GM18519 (cell line): ENCODE data around the gene WWC2.

ENCODE experiments used
- ATAC-seq: cut with Tn5 transposase; IDR thresholded peaks from one replicate; pipeline ENCODE4 v1.9.1; 2021; ENCODE audit warnings: mild to moderate bottlenecking, moderate library complexity; ENCODE audit not compliant: unreplicated experiment, low FRiP score

Gene WWC2

GRCh38 chr4:183344523-183345255 is 245.6 kb downstream of the WWC2 start:
- ATAC-seq: no peak

GRCh38 chr4:183345261-183345660 is 246.2 kb downstream of the WWC2 start:
- ATAC-seq: no peak

- ATAC-seq: no peak
These were observed 248.1 kb downstream of the WWC2 start for GRCh38 chr4:183347146-183347545.

- ATAC-seq: no peak
These were observed 248.5 kb downstream of the WWC2 start for GRCh38 chr4:183347566-183347965.

DNA sequence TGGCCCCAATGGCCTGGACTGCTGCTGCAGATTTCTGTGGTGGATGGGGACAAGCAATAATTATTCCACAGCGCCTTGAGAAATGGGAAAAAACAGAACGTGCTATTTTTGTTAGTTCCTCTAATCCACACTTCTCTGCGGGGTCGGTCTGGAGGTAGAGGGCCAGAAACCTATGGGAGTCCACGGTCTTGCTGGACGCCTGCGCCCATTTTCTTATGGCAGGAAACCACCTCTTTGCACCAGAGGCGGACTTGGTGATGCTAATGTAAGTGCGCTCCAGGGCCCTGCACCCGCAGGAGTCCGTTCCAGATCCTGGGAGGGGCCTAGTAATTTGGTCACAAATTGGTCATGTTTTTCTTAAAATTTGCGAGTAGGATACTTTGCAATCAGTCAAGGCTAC is 249.1 kb downstream of the WWC2 start:
- ATAC-seq: no peak

DNA sequence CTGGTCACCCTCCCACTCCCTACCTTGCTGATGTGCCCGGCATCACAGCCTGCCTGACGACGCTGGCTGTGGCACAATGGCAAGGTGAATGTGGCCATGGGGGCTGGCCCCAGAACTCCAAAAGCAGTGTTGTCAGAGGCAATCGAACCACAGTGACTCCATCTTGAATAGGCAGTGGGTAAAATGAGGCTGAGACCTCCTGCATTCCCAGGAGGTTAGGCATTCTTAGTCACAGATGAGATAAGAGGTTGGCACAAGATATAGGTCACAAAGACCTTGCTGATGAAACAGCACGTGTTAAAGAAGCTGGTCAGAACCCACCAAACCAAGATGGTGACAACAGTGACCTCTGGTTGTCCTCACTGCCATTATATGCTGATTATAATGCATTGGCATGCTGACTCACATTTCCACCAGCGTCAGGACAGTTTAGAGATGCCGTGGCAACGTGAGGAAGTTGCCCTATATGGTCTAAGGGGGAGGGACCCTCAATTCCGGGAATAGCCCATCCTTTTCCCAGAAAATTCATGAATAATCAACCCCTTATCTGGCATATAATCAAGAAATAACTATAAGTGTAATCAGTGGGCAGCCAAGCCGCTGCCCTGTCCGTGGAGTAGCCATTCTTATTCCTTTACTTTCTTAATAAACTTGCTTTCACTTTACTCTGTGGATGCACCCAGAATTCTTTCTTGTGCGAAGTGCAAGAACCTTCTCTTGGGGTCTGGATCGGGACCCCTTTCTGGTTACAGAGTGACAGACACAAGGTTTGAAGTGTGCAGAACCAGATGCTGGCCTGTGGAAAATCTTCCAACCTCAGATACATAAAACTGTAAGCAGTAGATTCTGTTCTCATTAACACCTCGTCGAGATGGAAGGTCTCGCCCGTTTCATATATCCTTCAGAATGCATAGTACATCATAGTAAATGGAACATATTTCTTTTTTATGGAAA is 249.9 kb downstream of the WWC2 start:
- no peak for ATAC-seq

DNA sequence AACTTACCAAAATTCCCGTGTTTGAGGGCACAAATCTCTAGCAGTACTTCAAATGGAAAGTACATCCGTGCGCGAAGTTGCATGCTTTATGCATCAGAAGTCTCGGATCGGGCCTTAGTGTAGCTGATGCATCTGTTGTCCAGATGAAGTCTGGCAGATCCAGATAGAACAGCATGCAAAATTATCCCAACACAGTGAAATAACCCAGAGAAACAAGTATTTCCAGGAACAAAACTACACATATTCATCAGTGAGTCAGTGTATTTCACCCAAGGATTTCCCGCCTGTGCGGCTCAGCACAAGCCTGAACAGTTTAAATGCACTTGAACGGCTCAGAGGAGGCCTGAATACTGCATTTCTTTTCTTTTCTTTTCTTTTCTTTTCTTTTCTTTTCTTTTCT is 250.6 kb downstream of the WWC2 start:
- no peak for ATAC-seq

DNA sequence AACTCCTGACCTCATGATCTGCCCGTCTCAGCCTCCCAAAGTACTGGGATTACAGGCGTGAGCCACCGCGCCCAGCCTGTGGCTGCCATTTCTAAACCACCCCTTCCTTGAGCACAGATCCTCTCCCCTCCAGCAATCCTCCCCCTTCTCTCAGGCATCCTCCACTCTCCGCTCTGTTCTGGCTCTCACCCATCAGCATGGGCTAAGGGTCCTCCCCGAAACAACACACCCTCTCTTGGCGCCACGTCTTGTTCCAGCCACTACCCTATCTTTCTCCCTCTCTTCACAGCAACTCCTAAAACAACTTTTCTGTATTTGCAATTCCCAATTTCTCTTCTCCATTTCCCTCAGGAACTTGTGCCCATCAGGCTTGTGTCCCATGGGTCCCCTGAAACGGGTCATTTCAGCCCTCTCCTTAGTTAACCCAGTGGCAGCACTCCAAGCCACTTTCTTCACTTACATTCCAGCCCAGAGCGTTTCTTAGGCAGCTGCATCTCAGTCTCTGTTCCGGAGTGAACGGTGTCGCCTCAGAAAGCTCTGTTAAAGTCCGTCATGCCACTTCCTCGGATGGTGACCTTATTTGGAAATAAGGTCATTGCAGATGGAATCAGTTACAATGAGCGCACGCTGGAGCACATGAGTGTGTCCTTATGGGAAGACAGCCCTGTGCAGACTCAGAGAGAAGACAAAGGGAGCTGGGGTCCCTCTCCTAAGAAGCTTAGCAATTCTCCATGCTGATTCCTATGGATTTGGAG is 251.4 kb downstream of the WWC2 start:
- no peak for ATAC-seq

GRCh38 chr4:183352546-183352945 is 253.5 kb downstream of the WWC2 start:
- no peak for ATAC-seq

DNA sequence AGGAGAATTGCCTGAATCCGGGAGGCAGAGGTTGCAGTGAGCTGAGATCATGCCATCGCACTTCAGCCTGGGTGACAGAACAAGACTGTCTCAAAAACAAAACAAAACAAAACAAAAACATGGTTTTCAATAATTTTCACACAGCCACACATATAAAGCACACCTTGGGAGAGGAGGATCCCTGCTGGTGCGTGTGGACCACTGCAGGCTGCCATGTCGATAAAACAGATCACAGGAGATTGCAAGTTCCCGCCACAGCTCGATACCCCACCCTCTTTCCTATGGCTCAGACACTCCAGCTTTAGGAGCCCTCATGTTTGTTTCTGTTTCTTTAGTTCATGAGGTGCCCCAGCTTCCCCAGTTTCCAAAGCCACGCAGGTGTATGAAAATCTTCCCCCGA is 254.5 kb downstream of the WWC2 start:
- no peak for ATAC-seq

DNA sequence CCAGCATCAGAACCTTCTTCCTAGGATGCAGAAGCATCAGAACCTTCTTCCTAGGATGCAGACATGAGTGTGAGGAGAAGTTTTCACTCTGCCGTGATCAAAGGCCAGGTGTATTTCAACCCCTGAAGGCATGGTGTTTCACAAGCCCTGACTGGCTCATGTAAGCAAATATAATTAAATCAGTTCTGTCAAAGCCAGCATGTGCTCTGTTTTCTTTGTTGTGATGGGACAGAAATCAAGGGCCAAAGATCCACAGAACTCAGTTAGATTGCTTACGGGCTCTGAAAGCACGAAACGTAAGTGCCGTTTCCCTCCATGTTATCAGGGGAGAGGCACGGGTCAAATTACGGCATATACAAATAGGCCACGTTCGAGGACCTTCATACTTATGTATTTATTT is 255.2 kb downstream of the WWC2 start:
- ATAC-seq: no peak

- no peak for ATAC-seq
These were observed 256.3 kb downstream of the WWC2 start for GRCh38 chr4:183355405-183355804.

DNA sequence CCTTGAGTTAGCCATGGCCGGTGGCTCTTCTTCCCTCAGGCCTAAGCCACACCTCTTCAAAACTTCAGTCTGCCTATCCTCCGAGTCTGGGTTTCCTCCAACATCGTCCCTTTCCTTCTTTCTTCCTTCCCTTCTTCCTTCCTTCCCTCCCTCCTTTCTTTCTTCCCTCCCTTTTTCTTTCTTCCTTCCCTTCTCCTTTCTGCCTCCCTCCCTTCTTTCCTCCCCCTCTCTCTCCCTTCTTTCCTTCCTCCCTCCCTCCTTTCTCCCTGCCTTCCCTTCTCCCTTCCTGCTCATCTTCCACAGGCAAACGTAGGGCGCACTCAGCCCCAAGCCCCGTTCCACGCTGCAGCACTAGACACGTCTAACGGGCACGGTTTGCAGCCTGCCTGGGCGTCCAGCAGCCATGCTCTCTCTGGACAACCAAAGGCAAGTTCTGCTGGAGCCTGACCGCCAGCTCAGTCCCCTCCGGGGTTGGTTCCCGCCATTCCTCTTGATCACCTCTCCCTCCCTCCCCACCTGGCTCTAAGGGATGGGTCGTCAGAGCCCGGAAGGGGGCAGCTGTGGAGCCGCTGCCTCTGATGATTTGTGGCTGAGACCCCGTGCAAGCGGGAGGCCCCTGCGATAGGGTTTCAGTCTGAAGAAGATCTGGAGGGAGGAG is 257.2 kb downstream of the WWC2 start:
- no peak for ATAC-seq

- no peak for ATAC-seq
These were observed 258.0 kb downstream of the WWC2 start for GRCh38 chr4:183356931-183357675.

GRCh38 chr4:183358215-183358755 is 259.2 kb downstream of the WWC2 start:
- ATAC-seq: no peak

- ATAC-seq: no peak
These were observed 261.3 kb downstream of the WWC2 start for GRCh38 chr4:183360161-183360919.

DNA sequence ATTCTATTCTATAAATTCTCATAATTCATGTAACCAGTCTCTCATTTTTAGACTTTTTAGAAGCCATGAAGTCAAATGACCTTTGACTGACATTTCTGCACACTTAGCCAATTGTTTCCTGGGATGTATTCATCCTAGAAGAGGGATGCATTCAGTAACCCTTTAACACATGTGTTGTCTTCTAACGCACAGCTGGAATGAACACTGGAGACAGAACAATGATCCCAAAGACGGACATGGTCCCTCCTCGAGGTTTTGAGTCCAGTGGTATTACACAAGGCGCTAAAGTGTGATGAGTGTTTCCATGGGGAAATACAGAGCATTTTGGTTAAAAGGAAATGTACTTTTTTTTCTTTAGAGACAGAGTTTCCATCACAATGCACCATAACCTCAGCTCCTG is 263.0 kb downstream of the WWC2 start:
- ATAC-seq: no peak

DNA sequence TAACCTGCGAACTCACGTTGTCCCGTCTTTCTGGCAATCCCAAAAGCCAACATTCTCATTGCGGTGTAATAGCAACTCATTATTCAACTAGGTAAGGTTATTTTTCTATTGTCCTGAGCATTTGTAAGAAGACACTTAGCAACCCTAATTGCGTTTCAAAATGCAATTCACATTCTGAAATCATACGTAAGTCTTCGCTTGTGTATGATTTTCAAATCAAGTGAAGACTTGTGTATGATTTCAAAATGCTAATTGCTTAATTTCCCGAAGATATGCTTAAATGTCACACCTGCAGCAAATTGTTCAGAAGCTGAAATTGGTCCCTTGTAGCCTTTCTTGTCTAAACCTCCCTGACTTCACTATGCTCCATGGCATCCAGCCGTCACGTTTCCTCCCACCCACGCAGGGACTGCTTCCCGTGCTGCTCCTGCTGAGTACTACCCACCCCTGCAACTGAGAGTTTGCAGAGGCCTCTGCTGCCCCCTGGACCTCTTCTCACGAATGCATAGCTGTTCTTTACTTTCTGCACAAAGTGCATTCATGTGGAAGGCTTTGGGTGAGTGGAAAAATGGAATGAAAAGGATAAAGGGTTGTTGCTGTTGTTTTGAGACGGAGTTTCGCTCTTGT is 264.0 kb downstream of the WWC2 start:
- no peak for ATAC-seq
